ENCODE results near the gene ATP5PO. TPM values are rescaled to one million over a fixed set of nuclear protein-coding genes. Genes with fewer than 3 reads are reported as not detected.

The ATP5PO gene
- total and polyA plus RNA-seq, 2 of the 13 experiments (the other 11 are each of a cell fraction or from before 2014, with no cell fraction given) = 256 to 297 TPM

DNA sequence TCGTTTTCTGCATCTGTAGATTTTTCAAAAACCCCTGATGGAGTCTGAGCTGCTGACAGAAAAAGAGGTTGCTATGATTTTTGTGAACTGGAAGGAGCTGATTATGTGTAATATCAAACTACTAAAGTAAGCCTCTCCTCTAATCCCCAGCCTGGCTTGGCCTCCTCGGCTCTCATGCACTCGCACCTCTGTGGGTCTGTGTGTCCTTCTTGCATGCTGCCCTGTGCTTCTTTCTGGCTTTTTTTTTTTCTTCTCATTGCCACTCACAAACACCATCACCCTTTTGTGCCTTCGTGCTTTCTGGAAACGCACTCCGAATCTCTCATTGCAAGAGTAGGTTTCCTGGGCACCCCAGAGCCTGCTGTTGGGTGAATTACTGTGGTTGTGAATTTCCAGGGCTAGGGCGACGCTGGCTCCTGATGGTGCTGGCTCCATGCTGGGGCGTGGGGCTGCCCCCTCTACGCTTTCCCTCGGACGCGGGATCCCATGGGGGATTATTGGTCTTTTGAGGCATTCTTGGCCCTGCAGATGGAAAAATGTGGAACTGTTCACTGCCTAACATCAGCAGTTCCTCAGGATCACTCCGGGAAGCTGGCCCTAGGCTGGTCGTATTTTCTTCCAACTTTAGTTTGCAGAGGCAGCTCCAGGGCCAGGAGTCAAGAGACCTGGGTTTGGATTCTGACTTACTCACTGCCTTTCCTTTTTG lies 56.8 kb downstream of the ATP5PO start:
- TF ChIP-seq, protein P1, sequence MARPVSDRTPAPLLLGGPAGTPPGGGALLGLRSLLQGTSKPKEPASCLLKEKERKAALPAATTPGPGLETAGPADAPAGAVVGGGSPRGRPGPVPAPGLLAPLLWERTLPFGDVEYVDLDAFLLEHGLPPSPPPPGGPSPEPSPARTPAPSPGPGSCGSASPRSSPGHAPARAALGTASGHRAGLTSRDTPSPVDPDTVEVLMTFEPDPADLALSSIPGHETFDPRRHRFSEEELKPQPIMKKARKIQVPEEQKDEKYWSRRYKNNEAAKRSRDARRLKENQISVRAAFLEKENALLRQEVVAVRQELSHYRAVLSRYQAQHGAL (CRISPR knock-in tag; IDR thresholded peaks at IDR 0.05; ENCODE audit: not compliant biosample characterization) = no peak
- TF ChIP-seq ZNF773 (CRISPR knock-in tag; IDR thresholded peaks at IDR 0.05; ENCODE audit: borderline replicate concordance) = no peak
- TF ChIP-seq, protein P2, sequence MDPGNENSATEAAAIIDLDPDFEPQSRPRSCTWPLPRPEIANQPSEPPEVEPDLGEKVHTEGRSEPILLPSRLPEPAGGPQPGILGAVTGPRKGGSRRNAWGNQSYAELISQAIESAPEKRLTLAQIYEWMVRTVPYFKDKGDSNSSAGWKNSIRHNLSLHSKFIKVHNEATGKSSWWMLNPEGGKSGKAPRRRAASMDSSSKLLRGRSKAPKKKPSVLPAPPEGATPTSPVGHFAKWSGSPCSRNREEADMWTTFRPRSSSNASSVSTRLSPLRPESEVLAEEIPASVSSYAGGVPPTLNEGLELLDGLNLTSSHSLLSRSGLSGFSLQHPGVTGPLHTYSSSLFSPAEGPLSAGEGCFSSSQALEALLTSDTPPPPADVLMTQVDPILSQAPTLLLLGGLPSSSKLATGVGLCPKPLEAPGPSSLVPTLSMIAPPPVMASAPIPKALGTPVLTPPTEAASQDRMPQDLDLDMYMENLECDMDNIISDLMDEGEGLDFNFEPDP (CRISPR knock-in tag; conservative IDR thresholded peaks at IDR 0.05) = no peak
- no peaks in the 10 kb centered on the region for H3K9me3 ChIP-seq (ENCODE audit: low read length)
- no peak for FAIRE-seq
- H3K79me2 ChIP-seq (ENCODE audit: insufficient read depth, low read length) = no peaks in the 10 kb centered on the region
- no peaks in the 10 kb centered on the region for H3K36me3 ChIP-seq (replicated peaks in 1 of 2; ENCODE audit: control insufficient read depth in 1 of 2, insufficient read depth in 2 of 2, low read length in 2 of 2)
- H3K4me2 ChIP-seq (ENCODE audit: low read depth, low read length) = no peak overlapping the region
- no peak overlapping the region for H3K27ac ChIP-seq (ENCODE audit: extremely low read length, insufficient read depth, low read length)
- POLR2A ChIA-PET = no interaction called here
- intact Hi-C loops (cut with micrococcal nuclease; ENCODE audit: unreplicated experiment) = no loop called here
- 44% methylated on average over 15 of the region's 15 CpGs for WGBS (ENCODE audit: low lambda C conversion rate)
- no peaks in the 10 kb centered on the region for H4K20me1 ChIP-seq (ENCODE audit: insufficient read depth, low read length)
- peaks cover 0 to 11% of the 10 kb centered on the region in 2 experiments; a peak in 4 of 5 replicates for H3K27me3 ChIP-seq (ENCODE audit: control insufficient read depth in 1 of 2, insufficient read depth in 2 of 2, low read length in 2 of 2)
- H3K4me1 ChIP-seq (ENCODE audit: insufficient read depth, low read length) = peaks cover 25% of the 10 kb centered on the region
- no peak overlapping the region for H3K4me3 ChIP-seq (replicated peaks in 1 of 3; ENCODE audit: insufficient read depth in 1 of 3, low read depth in 2 of 3, low read length in 3 of 3)
- ATAC-seq = no peak
- no peak for DNase-seq (ENCODE audit: low spot score)
- in situ Hi-C loops (cut with HindIII; ENCODE audit: extremely low pct_ligation_motif_present, low pct_unique_long_range_greater_than_20kb) = no loop called here
- H3K9ac ChIP-seq (ENCODE audit: insufficient read depth, low read depth, low read length) = no peak overlapping the region
- BruUV-seq (replicated peaks) = no TSS peak
- H2AFZ ChIP-seq (ENCODE audit: low read length) = no peak overlapping the region
- CTCF ChIA-PET (ENCODE audit: low intra/inter-chr PET ratio, low total read pairs) = no interaction called here
